GM19395 (cell line): ENCODE data around the gene DDIT3.
"Not testable (repeated sequence)": the region's sequence is repeated elsewhere in the genome, so short reads cannot be mapped to it uniquely, and the experiment has no call there.

Source experiments
- ATAC-seq: cut with Tn5 transposase; IDR thresholded peaks from one replicate; pipeline ENCODE4 v1.9.1; 2021; ENCODE audit warnings: mild to moderate bottlenecking, moderate library complexity; ENCODE audit not compliant: unreplicated experiment

Gene DDIT3

GRCh38 chr12:57514246-57514645 lies 6.1 kb downstream of the DDIT3 start:
- ATAC-seq = not testable (repeated sequence)

- ATAC-seq = not testable (repeated sequence)
These were observed 6.6 kb downstream of the DDIT3 start for GRCh38 chr12:57513677-57514076.

GRCh38 chr12:57513266-57513665 lies 7.0 kb downstream of the DDIT3 start:
- ATAC-seq = no peak

- ATAC-seq = no peak
These were observed 7.6 kb downstream of the DDIT3 start for GRCh38 chr12:57512665-57513064.

- ATAC-seq = no peak
These were observed 8.6 kb downstream of the DDIT3 start for GRCh38 chr12:57511588-57512325.

GRCh38 chr12:57511161-57511560 lies 9.2 kb downstream of the DDIT3 start:
- no peak for ATAC-seq

GRCh38 chr12:57507796-57508195 lies 12.5 kb downstream of the DDIT3 start:
- ATAC-seq = not testable (repeated sequence)

- ATAC-seq = not testable (repeated sequence)
These were observed 13.8 kb downstream of the DDIT3 start for GRCh38 chr12:57506541-57506940.

GRCh38 chr12:57502311-57502969 lies 17.9 kb downstream of the DDIT3 start:
- not testable (repeated sequence) for ATAC-seq

GRCh38 chr12:57500213-57500612 lies 20.1 kb downstream of the DDIT3 start:
- no peak for ATAC-seq

GRCh38 chr12:57498571-57498970 lies 21.7 kb downstream of the DDIT3 start:
- ATAC-seq = no peak

GRCh38 chr12:57498132-57498502 lies 22.2 kb downstream of the DDIT3 start:
- no peak for ATAC-seq

- no peak for ATAC-seq
These were observed 22.8 kb downstream of the DDIT3 start for GRCh38 chr12:57497223-57498131.

GRCh38 chr12:57496822-57497221 lies 23.5 kb downstream of the DDIT3 start:
- no peak for ATAC-seq

GRCh38 chr12:57495051-57495701 lies 25.1 kb downstream of the DDIT3 start:
- not testable (repeated sequence) for ATAC-seq

GRCh38 chr12:57491393-57492280 lies 28.7 kb downstream of the DDIT3 start:
- no peak for ATAC-seq

GRCh38 chr12:57490126-57490525 lies 30.2 kb downstream of the DDIT3 start:
- ATAC-seq = no peak

- ATAC-seq = no peak
These were observed 31.1 kb downstream of the DDIT3 start for GRCh38 chr12:57489157-57489641.

- ATAC-seq = peak; percentile 3
These were observed 31.7 kb downstream of the DDIT3 start for GRCh38 chr12:57488402-57489156.
